ENCODE measurements around the gene SGMS1.
"Not testable (repeated sequence)": the region's sequence is repeated elsewhere in the genome, so short reads cannot be mapped to it uniquely, and the experiment has no call there.

SGMS1 gene

DNA sequence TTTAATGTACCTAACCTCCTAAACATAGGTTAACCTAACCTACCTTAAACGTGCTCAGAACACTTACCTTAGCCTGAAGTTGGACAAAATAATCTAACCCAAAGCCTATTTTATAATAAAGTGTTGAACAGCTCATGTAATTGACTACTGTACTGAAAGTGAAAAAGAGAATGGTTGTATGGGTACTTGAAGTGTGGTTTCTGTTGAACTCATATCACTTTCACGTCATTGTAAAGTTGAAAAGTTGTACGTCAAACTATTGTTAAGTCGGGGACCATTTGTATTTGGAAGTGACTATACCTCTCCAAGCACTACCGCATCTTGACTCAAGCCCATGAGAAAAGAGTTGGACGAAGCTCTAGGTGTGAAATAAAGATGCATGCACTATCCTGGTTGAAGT is 334.6 kb downstream of the SGMS1 start:
- DNase-seq, result no peak
- in situ Hi-C loops (cut with HindIII; ENCODE audit: low pct_ligation_motif_present, low pct_unique_long_range_greater_than_20kb, low sequenced_read_pairs), result no loop called here

DNA sequence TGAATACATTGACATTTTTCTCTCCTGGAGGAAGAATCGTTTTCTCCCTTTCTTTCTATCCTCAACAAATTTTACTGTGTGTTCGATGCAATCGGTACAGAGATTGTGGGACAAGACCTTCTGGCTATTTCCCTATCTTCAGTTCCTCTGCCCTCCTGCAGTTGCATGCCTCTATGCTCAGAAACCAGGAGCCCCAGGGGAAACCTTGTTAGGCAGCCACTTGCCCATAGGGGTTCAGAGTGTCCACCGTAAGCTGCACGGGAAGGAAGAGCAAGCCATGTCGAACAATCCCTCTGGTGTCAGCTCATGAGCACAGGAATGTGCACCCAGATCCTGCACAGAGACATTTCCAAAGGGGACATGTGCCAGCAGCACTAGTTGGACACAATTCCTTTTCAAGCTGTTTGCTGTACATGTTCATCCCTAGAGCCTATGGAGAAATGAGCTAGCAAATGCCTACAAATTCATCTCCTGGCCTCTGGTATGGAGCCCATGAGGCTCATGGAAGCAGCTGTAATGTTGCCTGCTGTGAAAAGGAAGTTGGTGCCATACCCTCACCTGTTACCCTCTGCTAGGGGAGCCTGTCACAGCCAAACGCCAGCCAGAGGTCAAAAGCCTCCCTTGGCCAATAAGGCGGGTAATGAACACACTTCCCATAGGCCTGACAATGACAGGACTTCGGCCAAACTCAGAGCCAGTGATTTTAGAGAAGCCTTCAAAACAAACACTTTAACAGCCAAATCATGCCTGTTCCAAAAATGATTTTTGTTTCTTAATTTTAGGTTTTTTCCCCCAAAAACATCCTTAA is 336.6 kb downstream of the SGMS1 start:
- in situ Hi-C loops (cut with HindIII; ENCODE audit: low pct_ligation_motif_present, low pct_unique_long_range_greater_than_20kb, low sequenced_read_pairs), result no loop called here
- DNase-seq, result no peak

DNA sequence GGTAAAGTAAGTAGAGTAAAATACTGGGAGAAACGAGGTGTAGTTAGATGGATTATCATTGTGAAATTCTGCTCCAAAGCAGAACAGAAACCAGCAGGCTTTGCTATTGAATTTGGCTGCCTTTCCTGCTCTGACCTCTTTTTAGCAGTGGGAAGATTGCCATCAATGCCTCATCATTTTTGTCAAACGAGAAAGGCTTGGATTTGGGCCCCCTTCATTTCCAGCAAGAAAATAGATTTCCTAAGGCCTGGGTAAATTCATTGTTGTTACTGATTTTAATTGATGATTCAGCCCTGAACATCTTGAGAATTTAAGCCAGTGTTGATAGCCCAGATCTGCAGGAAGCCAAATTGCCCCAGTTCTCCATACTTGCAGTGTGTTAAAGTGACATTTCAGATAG is 337.2 kb downstream of the SGMS1 start:
- in situ Hi-C loops (cut with HindIII; ENCODE audit: low pct_ligation_motif_present, low pct_unique_long_range_greater_than_20kb, low sequenced_read_pairs), result no loop called here
- DNase-seq, result no peak

DNA sequence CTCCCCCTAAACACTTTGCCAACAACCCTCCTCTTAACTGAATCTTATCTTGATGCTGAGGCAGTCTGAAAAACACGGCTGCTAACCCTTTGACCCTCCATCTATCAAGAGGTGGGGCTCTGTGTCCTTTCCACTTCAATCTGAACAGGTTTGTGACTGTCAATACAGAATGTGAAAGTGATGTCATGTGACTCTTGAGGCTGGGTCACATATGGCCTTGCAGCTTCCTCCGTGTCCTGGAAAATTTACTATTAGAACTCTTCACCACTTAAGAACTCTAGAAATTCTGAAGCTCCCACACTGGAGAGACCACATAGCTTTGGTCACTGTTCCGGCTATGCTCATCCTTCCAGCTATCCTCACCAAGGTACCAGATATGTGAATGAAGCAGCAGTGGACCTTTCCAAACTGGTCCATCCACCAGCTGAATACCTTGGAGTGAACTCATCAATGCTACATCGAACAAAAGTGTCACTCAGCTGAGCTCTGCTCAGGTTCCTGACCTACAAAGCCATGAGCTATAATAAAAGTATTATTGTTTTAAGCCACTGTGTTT is 341.7 kb downstream of the SGMS1 start:
- no peak for DNase-seq
- in situ Hi-C loops (cut with HindIII; ENCODE audit: low pct_ligation_motif_present, low pct_unique_long_range_greater_than_20kb, low sequenced_read_pairs), result no loop called here

DNA sequence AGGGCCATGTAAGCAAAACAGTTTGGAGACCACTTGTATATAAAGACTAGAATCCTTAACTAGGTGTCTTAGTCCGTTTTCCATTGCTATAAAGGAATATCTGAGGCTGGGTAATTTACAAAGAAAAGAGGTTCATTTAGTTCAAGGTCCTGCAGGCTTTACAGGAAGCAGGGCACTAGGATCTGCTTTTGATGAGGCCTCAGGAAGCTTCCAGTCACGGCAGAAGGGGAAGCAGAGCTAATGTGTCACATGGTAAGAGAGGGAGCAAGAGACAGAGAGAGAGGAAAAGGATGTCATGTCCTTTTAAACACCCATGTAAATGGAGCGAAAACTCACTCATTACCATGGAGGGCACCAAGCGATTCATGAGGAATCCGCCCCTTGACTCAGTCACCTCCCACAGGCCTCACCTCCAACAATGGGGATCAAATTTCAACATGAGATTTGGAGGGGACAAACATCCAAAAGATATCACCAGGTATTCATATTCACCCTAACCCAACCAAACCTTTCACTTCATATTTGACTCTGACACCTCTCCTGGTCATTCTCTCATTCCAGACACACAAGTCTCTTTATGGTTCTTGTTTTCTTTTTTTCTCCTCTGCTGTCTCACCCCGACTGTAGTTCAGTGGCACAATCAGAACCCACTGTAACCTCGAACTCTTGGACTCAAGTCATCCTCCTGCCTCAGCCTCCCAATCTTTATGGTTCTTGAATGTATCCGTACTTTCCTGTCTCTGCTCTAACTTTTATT is 342.4 kb downstream of the SGMS1 start:
- in situ Hi-C loops (cut with HindIII; ENCODE audit: low pct_ligation_motif_present, low pct_unique_long_range_greater_than_20kb, low sequenced_read_pairs), result no loop called here
- no peak for DNase-seq

DNA sequence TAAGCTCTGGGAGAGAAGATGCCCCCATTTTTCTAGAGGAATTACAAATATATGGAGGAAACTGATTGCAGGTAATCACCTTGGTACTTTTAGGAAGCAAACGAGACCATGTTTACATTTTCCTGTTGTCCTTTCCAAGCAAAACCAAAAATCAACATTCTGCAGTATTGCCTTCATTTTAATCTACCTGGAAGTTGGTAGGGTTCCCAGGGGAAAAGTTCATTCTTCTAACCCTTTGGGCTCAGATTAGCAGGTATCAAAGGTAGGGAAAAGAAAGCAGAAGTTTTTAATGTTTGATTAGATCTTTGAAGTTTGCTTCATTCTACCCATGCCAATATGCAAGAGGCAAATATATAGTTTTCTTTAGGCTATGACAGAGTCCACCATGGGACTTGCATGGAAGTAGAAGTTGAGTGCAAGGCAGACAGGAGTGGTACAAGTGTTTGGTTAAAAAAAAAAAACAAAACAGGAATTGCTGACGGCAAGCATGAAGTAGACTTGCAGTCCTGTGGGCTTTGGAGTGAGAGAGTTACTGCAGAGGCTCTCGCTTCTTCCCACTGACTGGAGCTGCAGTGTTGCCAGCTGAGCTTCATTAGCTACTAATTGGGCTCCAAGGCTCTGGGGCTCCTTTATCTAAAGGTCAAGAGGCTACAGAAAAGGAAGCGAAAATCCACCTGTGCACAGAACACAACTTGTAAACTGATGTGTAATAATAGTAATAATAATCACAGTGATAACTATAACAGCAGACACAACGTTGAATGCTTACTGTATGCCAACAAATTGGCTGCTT is 343.5 kb downstream of the SGMS1 start:
- DNase-seq, result no peak
- in situ Hi-C loops (cut with HindIII; ENCODE audit: low pct_ligation_motif_present, low pct_unique_long_range_greater_than_20kb, low sequenced_read_pairs), result no loop called here

DNA sequence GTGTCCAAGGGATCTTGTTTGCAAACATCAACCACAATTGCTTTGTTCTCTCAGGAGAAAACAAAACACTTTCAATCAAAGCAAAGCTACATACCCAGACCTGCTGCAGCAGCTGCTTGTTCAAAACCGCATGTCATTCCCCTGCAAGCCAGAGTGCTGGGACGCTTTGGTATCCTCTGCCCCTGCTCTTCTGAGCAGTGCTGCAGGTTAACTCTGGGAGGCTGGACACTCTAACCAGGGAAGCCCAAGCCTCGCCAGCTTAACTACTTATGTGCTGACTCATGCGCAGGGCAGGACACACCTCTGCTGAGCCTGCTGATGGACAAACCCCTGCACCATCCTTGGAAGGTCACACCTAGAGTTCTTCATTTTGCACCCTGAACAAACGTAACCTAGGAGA is 344.3 kb downstream of the SGMS1 start:
- in situ Hi-C loops (cut with HindIII; ENCODE audit: low pct_ligation_motif_present, low pct_unique_long_range_greater_than_20kb, low sequenced_read_pairs), result no loop called here
- no peak for DNase-seq

DNA sequence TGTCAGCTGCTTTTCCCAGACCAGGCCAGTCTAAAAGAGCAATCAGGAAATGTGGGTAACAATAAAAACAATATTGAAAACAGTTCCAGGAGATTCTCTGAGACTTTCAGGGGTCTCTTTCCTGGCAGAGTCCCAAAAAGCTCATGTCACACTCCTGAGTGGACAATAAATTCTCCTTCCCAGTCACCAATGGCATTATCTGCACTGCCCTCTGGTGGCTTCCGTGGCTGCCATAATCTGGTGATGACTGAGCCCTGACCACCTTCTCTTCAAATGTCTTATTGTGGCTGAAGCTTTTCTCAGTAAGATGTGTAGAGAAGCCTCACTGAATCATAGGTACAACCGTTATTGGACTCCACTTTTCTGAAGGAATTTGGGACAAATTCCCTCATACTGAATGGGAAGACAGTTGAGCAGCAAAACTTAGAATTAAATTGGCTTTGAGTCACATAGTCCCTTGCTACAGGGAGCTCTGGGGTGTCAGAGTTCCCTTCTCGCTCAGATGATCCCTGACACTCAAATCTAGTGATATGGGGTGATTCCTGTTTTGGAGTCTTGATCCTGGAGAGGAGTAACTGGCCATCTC is 348.0 kb downstream of the SGMS1 start:
- DNase-seq, result peak; percentile 28

DNA sequence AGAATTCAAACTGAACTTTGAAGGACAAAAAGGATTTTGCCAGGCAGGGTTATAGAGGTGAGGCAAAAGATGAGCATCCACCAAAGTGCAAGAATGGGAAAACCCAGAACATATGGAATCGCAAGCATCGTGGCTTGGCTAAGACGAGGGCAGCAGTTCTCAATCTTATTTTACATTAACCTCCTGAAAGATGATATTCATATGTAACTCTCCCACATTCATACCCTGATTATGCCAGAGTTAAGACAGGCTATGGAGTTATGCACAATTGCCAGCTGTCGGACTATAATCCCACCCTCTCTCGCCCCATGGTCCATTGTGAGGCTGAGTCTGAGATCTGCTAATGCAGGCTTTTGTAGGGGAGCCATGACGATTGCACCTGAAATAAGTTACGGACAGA is 351.2 kb downstream of the SGMS1 start:
- DNase-seq, result no peak
- in situ Hi-C loops (cut with HindIII; ENCODE audit: low pct_ligation_motif_present, low pct_unique_long_range_greater_than_20kb, low sequenced_read_pairs), result no loop called here

More for the DNA sequence above, 348.0 kb downstream of the SGMS1 start:
- in situ Hi-C loops (cut with HindIII; ENCODE audit: low pct_ligation_motif_present, low pct_unique_long_range_greater_than_20kb, low sequenced_read_pairs), result no loop called here

DNA sequence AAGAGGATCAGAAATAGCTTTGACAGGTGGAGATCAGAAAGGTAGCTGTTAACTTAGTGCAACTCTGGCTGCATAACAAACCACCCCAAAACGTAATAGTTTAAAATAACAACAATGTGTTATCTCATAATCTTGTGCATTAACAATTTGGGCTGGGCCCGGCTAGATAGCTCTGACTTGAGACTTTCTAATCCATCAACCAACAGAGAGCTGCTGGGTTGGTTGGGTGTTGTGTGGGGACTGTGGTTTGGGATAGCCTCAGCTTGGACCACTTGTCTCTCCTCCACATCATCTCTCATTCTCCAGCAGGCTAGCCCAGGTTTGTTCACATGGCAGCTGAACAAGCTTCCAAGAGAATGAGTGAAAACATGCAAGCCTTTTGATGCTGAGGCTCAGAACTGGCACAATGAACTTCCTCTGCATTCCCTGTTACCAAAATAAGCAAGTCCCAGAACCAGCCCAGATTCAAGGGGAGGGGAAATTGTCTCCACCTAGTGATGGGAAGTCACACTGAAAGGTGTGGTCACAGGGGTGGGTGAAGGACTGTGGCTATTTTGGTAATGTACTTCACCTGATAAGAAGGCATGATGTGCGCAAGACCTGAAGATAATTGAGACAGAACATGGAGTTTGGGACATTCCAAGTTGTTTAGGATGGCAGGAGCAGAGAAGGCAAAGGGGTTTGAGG is 352.0 kb downstream of the SGMS1 start:
- DNase-seq, result no peak
- in situ Hi-C loops (cut with HindIII; ENCODE audit: low pct_ligation_motif_present, low pct_unique_long_range_greater_than_20kb, low sequenced_read_pairs), result no loop called here

DNA sequence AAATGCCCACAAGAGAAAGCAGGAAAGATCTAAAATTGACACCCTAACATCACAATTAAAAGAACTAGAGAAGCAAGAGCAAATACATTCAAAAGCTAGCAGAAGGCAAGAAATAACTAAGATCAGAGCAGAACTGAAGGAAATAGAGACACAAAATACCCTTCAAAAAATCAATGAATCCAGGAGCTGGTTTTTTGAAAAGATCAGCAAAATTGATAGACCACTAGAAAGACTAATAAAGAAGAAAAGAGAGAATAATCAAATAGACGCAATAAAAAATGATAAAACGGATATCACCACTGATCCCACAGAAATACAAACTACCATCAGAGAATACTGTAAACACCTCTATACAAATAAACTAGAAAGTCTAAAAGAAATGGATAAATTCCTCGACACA is 355.9 kb downstream of the SGMS1 start:
- DNase-seq; in situ Hi-C loops (cut with HindIII; ENCODE audit: low pct_ligation_motif_present, low pct_unique_long_range_greater_than_20kb, low sequenced_read_pairs): not testable (repeated sequence)

DNA sequence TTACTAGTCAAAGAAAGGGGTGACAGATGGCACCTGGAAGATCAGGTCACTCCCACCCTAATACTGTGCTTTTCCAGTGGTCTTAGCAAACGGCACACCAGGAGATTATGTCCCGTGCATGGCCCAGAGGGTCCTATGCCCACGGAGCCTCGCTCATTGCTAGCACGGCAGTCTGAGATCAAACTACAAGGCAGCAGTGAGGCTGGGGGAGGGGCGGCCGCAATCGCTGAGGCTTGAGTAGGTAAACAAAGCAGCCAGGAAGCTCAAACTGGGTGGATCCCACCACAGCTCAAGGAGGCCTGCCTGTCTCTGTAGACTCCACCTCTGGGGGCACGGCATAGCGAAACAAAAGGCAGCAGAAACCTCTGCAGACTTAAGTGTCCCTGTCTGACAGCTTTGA is 361.1 kb downstream of the SGMS1 start:
- DNase-seq; in situ Hi-C loops (cut with HindIII; ENCODE audit: low pct_ligation_motif_present, low pct_unique_long_range_greater_than_20kb, low sequenced_read_pairs): not testable (repeated sequence)

DNA sequence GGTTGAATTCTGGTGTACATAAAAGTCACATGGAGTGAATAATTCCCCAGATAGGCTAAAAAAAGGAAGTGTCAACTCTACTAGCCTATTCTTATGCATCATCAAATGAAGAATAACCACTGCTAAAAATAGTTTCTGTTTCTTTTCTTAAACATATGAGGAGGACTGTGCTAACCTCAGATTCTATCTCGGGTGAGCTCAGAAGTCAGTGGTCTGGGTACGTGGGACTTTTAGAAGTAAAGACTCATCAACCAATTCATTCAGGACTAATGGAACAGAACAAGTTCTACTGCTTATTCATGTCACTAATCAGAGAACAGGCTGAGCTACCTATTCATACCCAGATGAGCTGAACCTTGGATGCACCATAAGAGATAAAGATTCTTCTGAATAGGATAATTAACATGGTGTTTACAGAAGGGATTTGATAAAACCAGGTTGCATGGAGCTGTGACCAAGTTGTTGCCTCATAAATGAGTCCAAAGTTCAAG is 362.9 kb downstream of the SGMS1 start:
- no peak for DNase-seq
- in situ Hi-C loops (cut with HindIII; ENCODE audit: low pct_ligation_motif_present, low pct_unique_long_range_greater_than_20kb, low sequenced_read_pairs), result no loop called here

All from ACHN (cell line).